Ovary (tissue), 9 donors: ENCODE measurements around the gene IL17B. TPM values are rescaled to one million over a fixed set of nuclear protein-coding genes. Genes with fewer than 3 reads are reported as not detected.

Source experiments
- DNase-seq, 5 donors: peaks; one replicate each; pipeline ENCODE4 v3.0.0-alpha.2; 2019 to 2020
- H3K27ac ChIP-seq, 2 donors: fragments of 200-600 bp; one replicate each; pipeline versions ENCODE4 v1.5.1 to v1.8.0; 2019 to 2022
- H3K27me3 ChIP-seq: fragments of 200-600 bp; one replicate; pipeline ENCODE4 v1.8.0; 2022
- H3K36me3 ChIP-seq: fragments of 200-600 bp; sonication (generic); one replicate; pipeline ENCODE4 v1.5.1; 2019
- H3K4me1 ChIP-seq: one replicate; pipeline ENCODE4 v1.8.1; 2013; ENCODE audit warnings: mild to moderate bottlenecking, moderate library complexity; ENCODE audit not compliant: insufficient read depth
- H3K4me3 ChIP-seq: fragments of 200-600 bp; sonication (generic); one replicate; pipeline ENCODE4 v1.5.1; 2017
- H3K9me3 ChIP-seq, 2 donors: fragments of 200-600 bp in 1 of 2; sonication (generic) in 1 of 2; one replicate each; pipeline versions ENCODE4 v1.5.1 to v1.8.1; 2013 to 2019; ENCODE audit warnings: mild to moderate bottlenecking in 1 of 2, moderate library complexity in 1 of 2
- CTCF ChIP-seq, 3 donors: fragments of 450-650 bp in 2 of 3; fragments of 200-600 bp in 1 of 3; IDR thresholded peaks; one replicate each; pipeline versions ENCODE4 v1.5.1 to v1.8.0; 2016 to 2022; ENCODE audit warnings: antibody characterized with exemption in 3 of 3, mild to moderate bottlenecking in 1 of 3
- EP300 ChIP-seq: sonication (generic); formaldehyde crosslinking; IDR thresholded peaks from one replicate; pipeline ENCODE4 v1.6.1; 2017; ENCODE audit warnings: antibody characterized with exemption
- POLR2A ChIP-seq: fragments of 450-650 bp; IDR thresholded peaks from one replicate; pipeline ENCODE4 v1.6.1; 2017; ENCODE audit warnings: antibody characterized with exemption, mild to moderate bottlenecking, moderate library complexity
- WGBS, 3 donors: extraction: QIAGEN DNeasy Blood & Tissue Kit in 1 of 3; methylation state at CpG; one replicate each; pipeline versions ENCODE4 v1.1.5 to v1.1.7; 2013 to 2017; 5-methylcytosine and 5-hydroxymethylcytosine counted together
- intact Hi-C, 4 donors: fragments of 100-400 bp; cut with DNase I; formaldehyde crosslinking; loops; one replicate each; pipeline versions ENCODE4 v1.11.0 to v1.15.1; 2022 to 2023
- polyA plus RNA-seq, 2 donors: library from polyadenylated mRNA; stranded (reverse); fragments of 200-250 nt in 1 of 2; fragments of 350-450 nt in 1 of 2; fragmentation: Illumina TruSeq in 1 of 2; extraction: RNeasy Lipid Tissue Mini Kit (QIAGEN cat#74804) in 1 of 2; gene quantifications; one replicate each; pipeline ENCODE4 v1.2.3, GENCODE V29; 2013 to 2014
- total RNA-seq, 7 donors: library from RNA; depleted of rRNA in 2 of 7; stranded (reverse); fragments of >200 nt in 2 of 7; fragmentation: NEBNext Ultra II Directional in 3 of 7; extraction: Animal tissue kit (Norgen Biotek cat#: 25700) in 3 of 7; gene quantifications; one replicate each; pipeline versions ENCODE4 v1.1.0 to v1.2.4, GENCODE V29; 2016 to 2023
- donor health status: DM: no; HTN: no; CAD: no; lungs with moderate emphysema.
- donor health status: DM: no; HTN: no; CAD: no.
- donor health status: Bipolar disorder and iron deficiency.
- donor health status: DM: yes; HTN: yes; CAD: no.
- donor health status: DM: no; HTN: no; CAD: no.
- donor health status: DM: yes; HTN: yes; CAD: no.

Gene IL17B
- total and polyA plus RNA-seq, 9 donors: 0.47 to 1.7 (median 0.54) TPM; not detected in 6

- Histone ChIP-seq H3K4me1 (no peaks in the 10 kb centered on the region), H3K9me3 (no peaks in the 10 kb centered on the region), H3K27ac (no peak overlapping the region), H3K27me3 (no peaks in the 10 kb centered on the region), H3K36me3 (no peaks in the 10 kb centered on the region), H3K4me3 (no peak overlapping the region)
- TF ChIP-seq POLR2A (no peak), EP300 (no peak), CTCF (IDR thresholded peaks at IDR 0.05) (no peak)
- no peak for DNase-seq
- intact Hi-C loops: loop anchor here in 1 of 4 donors (5.0 kb wide), 1 partner anchor 192 kb away; no protein-coding TSS in a partner anchor
- WGBS, 3 donors: 87 to 94% (median 94%) methylated on average over 6 of the region's 6 CpGs
Measured at GRCh38 chr5:149365418-149365817, 13.7 kb downstream of the IL17B start.

GRCh38 chr5:149364719-149365118 is 14.4 kb downstream of the IL17B start:
- 91 to 98% (median 91%) methylated on average over 2 of the region's 2 CpGs for WGBS, 3 donors
- intact Hi-C loops: loop anchor here in 1 of 4 donors (5.0 kb wide), 1 partner anchor 193 kb away; no protein-coding TSS in a partner anchor
- no peak for TF ChIP-seq EP300
- no peak for TF ChIP-seq CTCF (IDR thresholded peaks at IDR 0.05)
- TF ChIP-seq POLR2A: no peak

GRCh38 chr5:149363936-149364335 is 15.2 kb downstream of the IL17B start:
- no peak for TF ChIP-seq POLR2A
- TF ChIP-seq EP300: no peak
- DNase-seq: no peak
- no peak overlapping the region for H3K4me3 ChIP-seq
- 85 to 90% (median 86%) methylated on average over 9 of the region's 9 CpGs for WGBS, 3 donors
- no peaks in the 10 kb centered on the region for H3K4me1 ChIP-seq
- no peaks in the 10 kb centered on the region for H3K36me3 ChIP-seq
- no peaks in the 10 kb centered on the region for H3K9me3 ChIP-seq
- H3K27me3 ChIP-seq: no peaks in the 10 kb centered on the region
- no peak overlapping the region for H3K27ac ChIP-seq
- intact Hi-C loops: no loop called here

More at GRCh38 chr5:149364719-149365118, 14.4 kb downstream of the IL17B start:
- no peak for DNase-seq
- Histone ChIP-seq H3K36me3 (no peaks in the 10 kb centered on the region), H3K27me3 (no peaks in the 10 kb centered on the region), H3K9me3 (no peaks in the 10 kb centered on the region), H3K4me3 (no peak overlapping the region), H3K27ac (no peak overlapping the region), H3K4me1 (no peaks in the 10 kb centered on the region)

- H3K36me3 ChIP-seq: no peaks in the 10 kb centered on the region
- H3K4me3 ChIP-seq: no peak overlapping the region
- H3K9me3 ChIP-seq: no peaks in the 10 kb centered on the region
- intact Hi-C loops: no loop called here
- TF ChIP-seq POLR2A (no peak), CTCF (IDR thresholded peaks at IDR 0.05) (no peak), EP300 (no peak)
- no peak for DNase-seq
- H3K27me3 ChIP-seq: no peaks in the 10 kb centered on the region
- H3K27ac ChIP-seq: no peak overlapping the region
- peaks cover 2% of the 10 kb centered on the region for H3K4me1 ChIP-seq
Measured at GRCh38 chr5:149363358-149363757, 15.7 kb downstream of the IL17B start.

GRCh38 chr5:149362541-149362940 is 16.6 kb downstream of the IL17B start:
- 83 to 87% (median 86%) methylated on average over 12 of the region's 12 CpGs for WGBS, 3 donors
- no peak for DNase-seq
- H3K27me3 ChIP-seq: no peaks in the 10 kb centered on the region
- no peaks in the 10 kb centered on the region for H3K9me3 ChIP-seq
- no peaks in the 10 kb centered on the region for H3K36me3 ChIP-seq
- no peak for TF ChIP-seq POLR2A
- no peak for TF ChIP-seq EP300
- no peak for TF ChIP-seq CTCF (IDR thresholded peaks at IDR 0.05)
- intact Hi-C loops: no loop called here
- no peak overlapping the region for H3K4me3 ChIP-seq
- H3K4me1 ChIP-seq: peaks cover 2% of the 10 kb centered on the region
- H3K27ac ChIP-seq: no peak overlapping the region
